Stromal cell of bone marrow (primary cell): ENCODE data around the gene VPS39.
"Not testable (repeated sequence)": the region's sequence is repeated elsewhere in the genome, so short reads cannot be mapped to it uniquely, and the experiment has no call there.

ENCODE experiments used
- DNase-seq: peaks from one replicate; pipeline ENCODE4 v3.0.0-alpha.2; 2012; ENCODE audit warnings: low read depth

Gene VPS39, protein sequence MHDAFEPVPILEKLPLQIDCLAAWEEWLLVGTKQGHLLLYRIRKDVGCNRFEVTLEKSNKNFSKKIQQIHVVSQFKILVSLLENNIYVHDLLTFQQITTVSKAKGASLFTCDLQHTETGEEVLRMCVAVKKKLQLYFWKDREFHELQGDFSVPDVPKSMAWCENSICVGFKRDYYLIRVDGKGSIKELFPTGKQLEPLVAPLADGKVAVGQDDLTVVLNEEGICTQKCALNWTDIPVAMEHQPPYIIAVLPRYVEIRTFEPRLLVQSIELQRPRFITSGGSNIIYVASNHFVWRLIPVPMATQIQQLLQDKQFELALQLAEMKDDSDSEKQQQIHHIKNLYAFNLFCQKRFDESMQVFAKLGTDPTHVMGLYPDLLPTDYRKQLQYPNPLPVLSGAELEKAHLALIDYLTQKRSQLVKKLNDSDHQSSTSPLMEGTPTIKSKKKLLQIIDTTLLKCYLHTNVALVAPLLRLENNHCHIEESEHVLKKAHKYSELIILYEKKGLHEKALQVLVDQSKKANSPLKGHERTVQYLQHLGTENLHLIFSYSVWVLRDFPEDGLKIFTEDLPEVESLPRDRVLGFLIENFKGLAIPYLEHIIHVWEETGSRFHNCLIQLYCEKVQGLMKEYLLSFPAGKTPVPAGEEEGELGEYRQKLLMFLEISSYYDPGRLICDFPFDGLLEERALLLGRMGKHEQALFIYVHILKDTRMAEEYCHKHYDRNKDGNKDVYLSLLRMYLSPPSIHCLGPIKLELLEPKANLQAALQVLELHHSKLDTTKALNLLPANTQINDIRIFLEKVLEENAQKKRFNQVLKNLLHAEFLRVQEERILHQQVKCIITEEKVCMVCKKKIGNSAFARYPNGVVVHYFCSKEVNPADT

GRCh38 chr15:42207674-42208579 is at the start of gene VPS39:
TSS of gene VPS39 (minus strand) at chr15:42208304. CDS start at chr15:42208153, 151 bp downstream.
- DNase-seq, result peak; percentile 81

DNA sequence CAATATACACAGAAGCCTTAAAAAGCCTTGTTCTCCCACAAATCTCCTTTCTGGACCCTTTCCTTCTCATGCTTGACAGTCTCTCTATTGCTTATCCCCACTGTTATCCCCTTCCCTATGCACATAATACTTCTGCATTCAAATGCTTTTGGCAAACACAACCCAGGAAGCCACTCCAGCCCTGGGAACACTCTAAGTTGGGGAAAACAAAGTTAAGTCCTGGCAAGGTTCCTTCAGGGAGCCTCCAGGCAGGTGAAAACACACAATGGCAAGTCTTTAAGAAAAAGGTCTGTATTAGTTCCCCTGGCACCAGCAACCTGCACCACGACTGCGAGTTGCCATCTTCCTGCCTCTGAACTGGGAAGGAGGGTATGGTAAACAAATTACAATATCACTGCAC is 45.2 kb upstream of the VPS39 start:
- DNase-seq, result no peak

- no peak for DNase-seq
Observed at GRCh38 chr15:42240823-42241222, 32.7 kb upstream of the VPS39 start.

DNA sequence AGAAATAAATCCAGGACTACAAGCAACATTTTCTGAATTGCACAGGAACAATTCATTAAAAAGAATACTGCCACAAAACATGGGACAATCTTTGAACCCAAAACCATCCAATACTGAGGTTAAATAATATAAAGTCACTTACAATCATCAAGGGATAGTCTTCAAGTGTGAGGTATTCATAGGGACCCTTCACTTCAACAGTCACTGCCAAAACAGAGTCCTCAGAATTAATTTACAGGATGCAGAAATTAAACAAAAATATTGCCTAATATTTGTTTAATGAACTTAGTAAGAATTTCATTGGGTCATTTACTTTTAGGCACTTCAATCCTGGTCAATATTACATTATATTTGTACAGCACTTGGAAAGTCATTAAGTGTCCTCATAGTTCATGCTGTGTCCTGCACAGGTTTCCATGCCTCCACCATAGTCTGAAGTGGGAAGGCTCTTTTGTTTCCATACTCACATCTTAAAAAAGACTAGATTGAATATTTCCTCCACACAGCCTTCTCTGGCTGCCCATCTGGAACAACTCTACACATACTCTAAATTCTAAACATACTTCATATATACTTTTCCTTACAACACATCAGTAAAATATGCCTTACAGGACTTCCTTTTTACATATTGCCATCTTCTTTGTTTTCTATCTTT is 31.6 kb upstream of the VPS39 start:
- DNase-seq, result no peak

DNA sequence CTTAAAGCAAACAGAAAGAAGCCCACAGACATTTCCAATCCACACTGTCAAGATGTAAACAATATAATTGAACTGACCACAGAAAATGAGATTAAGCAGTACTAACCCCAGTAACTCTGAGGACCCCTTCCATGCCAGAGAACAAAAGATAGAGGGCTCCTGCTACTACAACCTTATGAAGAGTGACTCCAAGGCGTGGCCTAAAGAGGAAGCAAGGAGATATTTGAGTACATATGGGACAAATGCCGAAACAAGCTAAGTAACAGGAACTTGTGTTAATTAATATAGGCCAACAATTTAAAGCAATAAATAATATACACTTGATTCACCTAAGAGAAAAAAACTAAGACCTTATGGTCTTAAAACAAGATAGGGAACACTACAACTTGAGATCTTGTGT is 25.0 kb upstream of the VPS39 start:
- no peak for DNase-seq

GRCh38 chr15:42232606-42233005 is 24.5 kb upstream of the VPS39 start:
- DNase-seq, result no peak

- no peak for DNase-seq
Observed at GRCh38 chr15:42231088-42231487, 23.0 kb upstream of the VPS39 start.

DNA sequence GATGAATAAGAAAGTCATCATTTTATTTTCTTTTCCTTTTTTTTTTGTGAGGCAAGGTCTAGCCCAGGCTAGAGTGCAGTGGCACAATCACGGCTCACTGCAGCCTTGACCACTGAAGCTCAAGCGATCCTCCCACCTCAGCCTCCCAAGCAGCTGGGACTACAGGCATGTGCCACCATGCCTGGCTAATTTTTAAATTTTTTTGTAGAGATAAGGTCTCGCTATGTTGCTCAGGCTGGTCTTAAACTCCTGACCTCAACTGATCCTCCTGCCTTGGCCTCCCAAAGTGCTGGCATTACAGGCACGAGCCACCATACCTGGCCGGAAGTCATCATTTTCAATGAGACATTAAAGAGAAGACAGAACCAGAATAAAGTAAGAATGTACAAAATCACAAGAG is 20.9 kb upstream of the VPS39 start:
- not testable (repeated sequence) for DNase-seq

DNA sequence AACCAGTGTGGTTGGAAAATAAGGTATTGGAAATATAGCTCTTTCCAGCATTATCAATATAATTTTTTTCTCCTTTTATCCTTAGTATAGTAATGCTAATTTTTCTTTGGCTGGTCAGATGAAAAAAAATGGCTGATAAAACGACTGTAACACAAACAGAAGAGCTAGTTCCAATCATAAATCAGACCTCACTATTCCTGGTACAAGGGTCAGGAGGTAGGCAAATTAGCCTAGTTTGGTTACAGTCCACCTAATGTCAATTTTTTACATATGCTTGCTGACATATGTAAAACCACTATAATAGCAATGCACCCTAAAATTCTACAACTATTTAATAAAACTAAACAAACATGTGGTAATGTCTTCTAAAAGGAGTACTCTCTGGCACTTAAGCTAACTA is 19.9 kb upstream of the VPS39 start:
- no peak for DNase-seq

DNA sequence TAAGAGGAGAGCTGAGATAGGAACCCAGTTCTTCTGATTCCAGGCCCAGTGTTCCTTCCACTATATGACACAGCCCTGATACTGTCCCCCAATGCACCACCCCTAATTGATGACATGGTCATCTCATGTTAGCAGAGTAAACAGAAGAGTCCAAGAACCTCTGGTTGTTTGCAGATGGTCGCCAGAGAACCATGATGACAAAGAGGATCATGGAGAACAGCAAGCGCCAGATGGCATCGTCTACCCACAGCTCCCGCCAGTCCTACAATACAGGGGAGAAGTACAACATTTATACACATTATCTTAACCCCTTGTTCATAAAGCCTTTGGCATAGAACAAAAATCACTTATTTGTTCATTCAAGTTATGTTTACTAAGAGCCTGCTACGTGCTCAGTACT is 18.5 kb upstream of the VPS39 start:
- DNase-seq, result no peak

GRCh38 chr15:42220216-42220615 is 12.1 kb upstream of the VPS39 start:
- no peak for DNase-seq

- DNase-seq, result no peak
Observed at GRCh38 chr15:42218953-42219592, 11.0 kb upstream of the VPS39 start.

DNA sequence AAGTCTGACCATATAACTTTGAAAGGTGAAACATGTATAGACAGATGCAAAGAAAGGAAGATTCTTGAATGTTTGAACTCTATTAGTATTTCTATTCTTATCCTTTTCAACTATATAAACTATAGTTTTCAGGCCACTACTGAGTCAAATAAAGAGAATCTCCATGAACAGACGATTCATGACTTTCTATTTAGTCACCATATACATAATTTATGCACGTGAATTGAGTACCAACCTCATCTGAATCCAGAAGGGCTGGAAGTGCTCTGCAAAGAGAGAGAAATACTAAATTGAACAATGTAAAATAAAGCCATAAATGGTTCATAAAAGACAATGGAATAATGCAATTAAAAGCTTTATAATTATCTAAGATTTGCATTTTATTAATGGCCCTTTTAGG is 9.5 kb upstream of the VPS39 start:
- DNase-seq, result no peak

DNA sequence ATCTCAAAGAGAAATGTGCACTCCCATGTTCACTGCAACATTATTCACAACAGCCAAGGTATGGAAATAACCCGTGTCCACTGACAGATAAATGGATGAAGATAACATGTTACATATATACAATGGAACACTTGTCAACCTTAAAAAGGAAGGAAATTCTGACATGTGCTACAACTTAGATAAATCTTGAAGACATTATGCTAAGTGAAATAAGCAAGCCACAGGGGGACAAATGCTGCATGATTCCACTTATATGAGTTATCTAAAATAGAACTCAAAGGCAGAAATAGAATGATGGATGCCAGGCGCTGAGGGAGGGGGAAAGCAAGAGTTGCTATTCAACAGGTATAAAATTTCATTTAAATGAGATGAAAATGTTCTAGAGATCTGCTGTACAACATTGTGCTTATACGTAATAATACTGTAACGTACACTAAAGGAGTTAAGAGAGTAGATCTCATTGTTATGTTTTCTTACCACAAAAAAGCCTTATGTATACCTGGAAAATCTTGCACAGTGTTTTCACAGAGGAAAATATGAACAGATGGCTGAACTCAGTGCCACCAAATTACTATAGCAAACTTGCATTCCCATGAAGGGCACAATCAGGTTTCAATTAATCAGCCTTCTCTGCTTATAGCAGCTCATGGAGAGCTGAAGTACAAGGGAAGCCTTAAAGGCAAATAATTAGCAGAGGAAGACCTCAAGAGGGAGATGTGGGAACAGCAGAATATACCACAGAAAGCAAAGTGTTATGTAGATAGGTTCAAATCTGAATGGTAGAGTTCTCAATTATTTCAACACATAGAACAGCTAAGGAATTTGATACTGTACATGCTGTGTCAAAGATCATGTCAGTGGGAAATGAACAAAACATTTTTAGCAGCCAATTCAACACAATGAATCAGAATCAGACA is 8.1 kb upstream of the VPS39 start:
- DNase-seq, result no peak

DNA sequence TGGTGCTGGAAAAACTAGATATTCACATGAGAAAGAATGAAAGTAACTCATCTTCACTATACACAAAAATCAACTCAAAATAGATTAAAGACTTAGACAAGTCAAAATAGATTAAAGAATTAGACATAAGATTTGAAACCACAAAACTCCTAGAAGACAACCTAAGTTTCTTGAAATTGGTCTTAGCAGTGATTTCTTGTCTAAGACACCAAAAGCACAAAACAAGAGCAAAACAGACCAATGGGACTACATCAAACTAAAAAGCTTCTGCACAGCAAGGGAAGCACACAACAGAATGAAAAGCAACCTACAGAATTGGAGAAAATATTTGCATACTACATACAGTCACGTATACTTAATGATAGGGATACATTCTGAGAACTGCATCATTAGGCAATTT is 6.5 kb upstream of the VPS39 start:
- no peak for DNase-seq

GRCh38 chr15:42213511-42213910 is 5.4 kb upstream of the VPS39 start:
- DNase-seq, result no peak

- no peak for DNase-seq
Observed at GRCh38 chr15:42210696-42211095, 2.6 kb upstream of the VPS39 start.

- no peak for DNase-seq
Observed at GRCh38 chr15:42206406-42206805, 1.7 kb downstream of the VPS39 start.

GRCh38 chr15:42203891-42204290 is 4.2 kb downstream of the VPS39 start:
- peak; percentile 3 for DNase-seq

DNA sequence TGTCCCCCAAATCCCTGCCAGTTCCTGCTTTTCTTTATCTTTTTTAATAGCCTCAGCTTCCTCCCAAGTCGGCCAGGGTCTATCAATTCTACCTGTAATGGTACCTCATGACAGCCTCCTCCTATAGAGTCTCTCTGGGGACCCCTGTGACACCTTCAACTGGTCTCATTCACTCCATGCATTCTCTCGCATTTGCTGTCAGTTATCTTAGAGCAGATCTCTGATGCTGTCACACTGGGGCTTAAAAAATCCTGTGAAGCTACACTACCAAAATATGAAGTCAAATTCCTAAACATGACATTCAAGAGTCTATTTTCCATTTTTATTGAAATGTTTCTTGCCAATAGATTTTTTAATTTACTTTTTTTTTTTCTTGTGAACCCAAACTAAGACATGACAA is 5.5 kb downstream of the VPS39 start:
- DNase-seq, result no peak
